ENCODE data around the gene IRF3. TPM values are rescaled to one million over a fixed set of nuclear protein-coding genes. Genes with fewer than 3 reads are reported as not detected.

IRF3 gene
- total RNA-seq, 1 donor from 2014 or later: 46.7 TPM

GRCh38 chr19:49672131-49672919 lies 6.7 kb upstream of the IRF3 start:
- DNase-seq (ENCODE audit: low spot score): peak; percentile 91

- DNase-seq (ENCODE audit: low spot score): no peak
Measured at GRCh38 chr19:49669516-49669915, 3.9 kb upstream of the IRF3 start.

GRCh38 chr19:49667473-49667872 lies 1.8 kb upstream of the IRF3 start:
- DNase-seq (ENCODE audit: low spot score): no peak

GRCh38 chr19:49666120-49666444 lies 425 bp upstream of the IRF3 start:
- DNase-seq (ENCODE audit: low spot score): no peak

GRCh38 chr19:49665036-49665350 lies 664 bp downstream of the IRF3 start:
- DNase-seq (ENCODE audit: low spot score): no peak

GRCh38 chr19:49664171-49665035 lies 1.3 kb downstream of the IRF3 start:
- DNase-seq (ENCODE audit: low spot score): peak; percentile 97

- no peak for DNase-seq (ENCODE audit: low spot score)
Measured at GRCh38 chr19:49663224-49663623, 2.4 kb downstream of the IRF3 start.

- no peak for DNase-seq (ENCODE audit: low spot score)
Measured at GRCh38 chr19:49662011-49662410, 3.6 kb downstream of the IRF3 start.

GRCh38 chr19:49660338-49660961 lies 5.2 kb downstream of the IRF3 start:
- DNase-seq (ENCODE audit: low spot score): no peak

- no peak for DNase-seq (ENCODE audit: low spot score)
Measured at GRCh38 chr19:49658566-49659442, 6.9 kb downstream of the IRF3 start.

- no peak for DNase-seq (ENCODE audit: low spot score)
Measured at GRCh38 chr19:49658139-49658517, 7.5 kb downstream of the IRF3 start.

- DNase-seq (ENCODE audit: low spot score): no peak
Measured at GRCh38 chr19:49657493-49658138, 8.0 kb downstream of the IRF3 start.

GRCh38 chr19:49656456-49657109 lies 9.1 kb downstream of the IRF3 start:
- DNase-seq (ENCODE audit: low spot score): no peak

GRCh38 chr19:49655570-49656455 lies 9.8 kb downstream of the IRF3 start:
- no peak for DNase-seq (ENCODE audit: low spot score)

GRCh38 chr19:49654581-49654980 lies 11.1 kb downstream of the IRF3 start:
- DNase-seq (ENCODE audit: low spot score): no peak

- no peak for DNase-seq (ENCODE audit: low spot score)
Measured at GRCh38 chr19:49653466-49653806, 12.2 kb downstream of the IRF3 start.

- no peak for DNase-seq (ENCODE audit: low spot score)
Measured at GRCh38 chr19:49652551-49653465, 12.8 kb downstream of the IRF3 start.

GRCh38 chr19:49651820-49652550 lies 13.7 kb downstream of the IRF3 start:
- DNase-seq (ENCODE audit: low spot score): no peak

All from mesenteric fat pad (tissue), 1 donor.